Skeletal muscle cell (primary cell): ENCODE data around the gene ARHGEF38.
"Not testable (repeated sequence)": the region's sequence is repeated elsewhere in the genome, so short reads cannot be mapped to it uniquely, and the experiment has no call there.

Source experiments
- DNase-seq: peaks from one replicate; pipeline ENCODE4 v3.0.0-alpha.2; 2010; ENCODE audit warnings: low read depth
- H3K4me3 ChIP-seq: 2 replicates; pipeline ENCODE4 v1.5.1; 2011; ENCODE audit warnings: low read depth, mild to moderate bottlenecking, control low read depth, low read length, moderate library complexity

ARHGEF38 gene

GRCh38 chr4:105599932-105600655 is 47.7 kb downstream of the ARHGEF38 start:
- H3K4me3 ChIP-seq = no peak overlapping the region
- no peak for DNase-seq

GRCh38 chr4:105600951-105601350 is 48.5 kb downstream of the ARHGEF38 start:
- no peak overlapping the region for H3K4me3 ChIP-seq
- no peak for DNase-seq

DNA sequence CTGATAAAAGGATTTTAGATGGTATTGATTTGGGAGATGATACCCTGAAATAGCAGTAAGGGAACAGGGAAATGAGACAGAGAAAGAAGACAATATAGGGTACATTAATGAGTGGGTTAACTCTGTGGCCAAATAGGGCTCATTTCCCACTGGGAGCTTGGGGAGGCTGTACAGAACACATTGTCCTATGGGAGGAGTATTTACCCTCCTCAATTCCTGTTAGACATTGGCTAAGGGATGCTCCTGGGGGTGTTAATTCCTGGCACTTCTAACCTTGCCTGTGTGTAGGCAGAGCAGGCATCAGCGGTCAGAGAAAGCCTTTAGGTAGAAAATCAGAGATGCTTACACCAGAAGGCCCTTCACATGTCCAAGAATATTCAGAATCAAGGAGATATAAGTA is 49.0 kb downstream of the ARHGEF38 start:
- no peak for DNase-seq
- H3K4me3 ChIP-seq = no peak overlapping the region

GRCh38 chr4:105603158-105603557 is 50.7 kb downstream of the ARHGEF38 start:
- no peak overlapping the region for H3K4me3 ChIP-seq
- no peak for DNase-seq

DNA sequence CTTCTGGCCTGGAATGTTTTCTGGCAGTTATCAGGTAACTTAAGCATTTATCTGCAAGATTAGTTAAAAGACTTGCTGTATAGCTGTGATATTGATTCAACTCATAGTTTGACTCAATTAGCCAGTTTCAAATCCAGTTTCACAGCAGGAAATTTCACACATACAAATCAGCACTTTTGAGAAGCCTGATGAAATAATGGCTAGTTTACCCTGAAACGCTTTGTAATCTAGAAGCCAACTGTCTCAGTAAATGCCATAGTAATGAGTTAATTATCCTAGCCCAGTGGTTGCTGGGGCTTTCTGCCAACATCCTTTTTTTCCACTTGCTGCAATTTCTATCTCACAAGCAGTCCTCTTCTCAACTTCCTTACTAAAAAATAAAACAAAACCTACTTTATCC is 53.1 kb downstream of the ARHGEF38 start:
- peak; percentile 32 for DNase-seq
- H3K4me3 ChIP-seq = no peak overlapping the region

DNA sequence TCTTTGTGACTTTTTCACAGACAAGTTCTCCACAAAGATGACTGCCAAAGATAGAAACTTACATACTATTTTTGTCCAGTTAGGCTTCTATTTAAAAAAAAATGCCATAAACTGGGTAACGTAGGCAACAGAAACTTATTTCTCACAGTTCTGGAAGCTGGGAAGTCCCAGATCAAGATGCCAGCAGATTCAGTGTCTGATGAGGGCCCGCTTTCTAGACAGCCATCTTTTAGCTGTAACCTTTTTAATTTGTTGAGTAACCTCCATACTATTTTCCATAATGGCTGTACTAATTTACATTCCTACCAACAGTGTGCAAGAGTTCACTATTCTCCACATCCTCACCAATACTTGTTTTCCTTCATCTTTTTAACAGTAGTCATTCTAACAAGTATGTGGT is 55.5 kb downstream of the ARHGEF38 start:
- no peak for DNase-seq
- no peak overlapping the region for H3K4me3 ChIP-seq

GRCh38 chr4:105609819-105610218 is 57.4 kb downstream of the ARHGEF38 start:
- DNase-seq, H3K4me3 ChIP-seq: not testable (repeated sequence)

DNA sequence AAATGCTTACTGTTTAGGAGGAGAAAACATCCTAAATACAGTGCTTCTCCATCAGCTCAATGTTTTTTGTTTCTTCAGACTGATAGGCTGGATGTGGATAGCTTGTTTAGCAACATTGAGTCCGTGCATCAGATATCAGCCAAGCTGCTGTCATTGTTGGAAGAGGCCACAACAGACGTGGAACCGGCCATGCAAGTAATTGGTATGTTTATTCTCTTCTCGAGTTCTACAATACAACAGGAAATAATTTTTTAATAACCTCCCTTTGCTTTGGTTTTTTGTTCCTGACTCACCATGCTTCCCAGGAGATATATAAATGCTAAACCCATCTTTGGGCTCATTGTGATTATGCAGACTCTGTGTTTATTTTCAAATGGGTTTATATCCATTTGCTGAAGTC is 60.9 kb downstream of the ARHGEF38 start:
- no peak overlapping the region for H3K4me3 ChIP-seq
- DNase-seq = no peak

GRCh38 chr4:105619188-105619931 is 66.9 kb downstream of the ARHGEF38 start:
- no peak overlapping the region for H3K4me3 ChIP-seq

DNA sequence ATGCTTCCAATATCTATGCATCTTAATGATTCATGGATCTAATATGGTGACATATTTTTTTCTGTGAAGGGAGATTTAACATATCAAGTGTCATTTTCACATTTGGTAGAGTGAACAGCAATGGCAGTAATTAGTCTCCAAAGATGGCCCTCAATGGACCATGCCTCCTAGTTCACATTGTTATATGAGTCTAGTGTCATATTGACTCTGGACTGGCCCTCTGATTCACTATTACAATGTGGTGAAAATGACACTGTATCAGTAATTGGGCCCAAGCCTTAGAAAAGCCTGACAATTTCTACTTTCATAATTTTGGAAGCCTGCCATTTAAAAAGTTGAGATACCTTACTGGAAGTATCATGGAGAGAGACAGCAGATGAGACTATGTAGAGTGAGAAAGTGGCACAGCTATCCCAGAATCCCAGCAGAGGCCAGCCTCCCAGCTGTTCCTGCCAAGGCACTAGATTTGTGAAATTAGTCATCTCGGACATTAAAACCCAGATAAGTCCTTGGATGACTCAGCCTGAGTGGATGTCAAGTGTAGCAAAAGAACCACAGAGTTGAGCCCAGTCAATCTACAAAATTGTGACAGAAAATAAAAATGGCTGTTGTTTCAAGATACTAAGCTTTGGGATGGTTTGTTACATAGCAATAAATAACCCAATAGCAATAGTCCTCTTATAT is 68.4 kb downstream of the ARHGEF38 start:
- no peak overlapping the region for H3K4me3 ChIP-seq
- peak; percentile 59 for DNase-seq

More at GRCh38 chr4:105619188-105619931, 66.9 kb downstream of the ARHGEF38 start:
- no peak for DNase-seq

DNA sequence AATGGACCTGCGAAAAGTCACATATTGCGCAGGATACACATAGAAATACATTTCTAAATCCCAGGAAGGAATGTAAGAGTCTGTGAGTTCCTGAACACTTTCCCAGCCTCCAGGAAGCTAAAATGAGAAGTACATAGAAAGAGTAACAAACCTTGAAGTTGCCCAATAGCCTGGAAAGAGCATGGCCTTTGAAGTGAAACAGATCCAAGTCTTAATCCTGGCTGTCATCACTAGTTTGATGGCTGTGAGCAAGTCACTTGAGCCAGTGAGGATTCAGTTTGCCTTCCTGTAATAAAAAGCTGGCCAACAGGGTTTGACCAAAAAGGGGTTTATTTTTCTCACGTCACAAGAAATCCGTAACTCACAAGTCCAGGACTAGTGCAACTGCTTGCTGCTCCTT is 69.8 kb downstream of the ARHGEF38 start:
- no peak overlapping the region for H3K4me3 ChIP-seq
- peak; percentile 92 for DNase-seq

DNA sequence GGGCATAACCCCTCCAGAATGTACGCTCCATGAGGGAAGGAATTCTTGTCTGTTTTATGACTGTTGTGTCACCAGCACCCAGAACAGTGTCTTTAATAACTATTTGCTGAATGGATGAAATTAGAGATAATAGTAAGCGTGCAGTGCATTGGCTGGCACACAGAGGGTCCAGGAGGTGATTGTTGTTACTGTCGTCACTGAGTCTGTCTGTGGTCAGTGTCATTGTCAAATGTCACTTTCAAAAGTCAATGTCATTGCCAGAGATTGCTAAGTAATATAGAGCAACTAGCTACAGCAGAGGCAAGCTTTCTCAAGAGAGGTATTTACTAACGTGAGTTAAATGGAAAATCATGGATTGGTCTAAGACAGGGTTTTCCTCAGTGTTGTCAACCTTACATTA is 70.7 kb downstream of the ARHGEF38 start:
- DNase-seq = no peak
- no peak overlapping the region for H3K4me3 ChIP-seq

DNA sequence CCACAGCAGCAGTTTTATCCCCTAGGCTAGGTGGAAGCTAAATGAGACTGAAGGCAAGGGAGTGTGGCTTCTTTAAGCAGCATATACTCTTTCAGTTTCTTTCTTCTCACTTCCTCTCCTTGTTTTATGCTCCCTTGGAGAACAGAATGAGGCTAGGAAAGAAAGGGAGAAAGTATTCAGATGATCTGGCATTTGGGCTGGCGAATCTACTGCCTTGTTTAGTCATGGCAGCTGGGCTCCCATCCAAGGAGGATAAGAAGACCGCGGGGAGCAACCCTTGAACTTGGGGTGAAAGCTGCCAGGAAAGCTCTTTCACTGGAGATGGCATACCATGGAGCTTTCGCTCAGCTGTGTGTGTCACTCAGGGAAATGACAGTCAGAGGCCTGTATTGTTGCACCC is 72.1 kb downstream of the ARHGEF38 start:
- DNase-seq = peak; percentile 69
- no peak overlapping the region for H3K4me3 ChIP-seq

DNA sequence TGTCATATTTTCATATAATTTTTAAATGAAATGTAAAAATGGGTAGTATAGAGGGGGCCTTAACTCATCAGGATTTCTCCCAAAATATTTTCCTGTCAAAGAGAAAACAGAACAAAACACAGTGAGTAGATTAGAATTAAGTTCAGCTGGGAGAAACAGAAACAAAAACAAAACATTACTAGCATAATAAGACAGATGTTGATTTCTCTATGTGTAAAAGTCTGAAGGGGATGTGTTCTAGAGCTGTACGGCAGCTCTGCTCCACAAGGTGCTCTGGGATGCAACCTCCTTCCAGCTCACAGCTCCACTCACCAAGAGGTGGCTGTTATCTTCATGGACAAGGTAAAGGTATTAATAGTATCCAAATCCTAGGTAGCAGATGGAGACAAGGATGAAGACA is 72.8 kb downstream of the ARHGEF38 start:
- no peak for DNase-seq
- H3K4me3 ChIP-seq = no peak overlapping the region

DNA sequence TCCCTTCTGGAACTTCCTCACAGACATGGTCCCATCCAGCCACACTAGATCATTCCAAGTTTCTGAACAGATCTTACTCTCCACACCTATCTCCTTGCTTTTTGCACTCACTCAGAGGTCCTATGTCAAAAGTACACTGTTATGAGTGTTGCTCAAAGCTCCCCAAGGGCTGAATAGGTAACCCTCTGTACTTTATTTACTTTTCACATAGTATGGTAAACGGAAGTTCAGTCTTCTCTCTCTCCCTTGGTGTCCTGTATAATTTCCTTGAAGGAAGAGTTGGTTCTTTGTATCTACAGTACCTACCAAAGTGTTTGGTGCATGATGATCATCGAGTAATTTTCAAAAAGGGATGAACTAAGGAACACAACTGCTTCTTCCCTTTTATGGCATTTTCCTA is 74.4 kb downstream of the ARHGEF38 start:
- H3K4me3 ChIP-seq = no peak overlapping the region
- no peak for DNase-seq

DNA sequence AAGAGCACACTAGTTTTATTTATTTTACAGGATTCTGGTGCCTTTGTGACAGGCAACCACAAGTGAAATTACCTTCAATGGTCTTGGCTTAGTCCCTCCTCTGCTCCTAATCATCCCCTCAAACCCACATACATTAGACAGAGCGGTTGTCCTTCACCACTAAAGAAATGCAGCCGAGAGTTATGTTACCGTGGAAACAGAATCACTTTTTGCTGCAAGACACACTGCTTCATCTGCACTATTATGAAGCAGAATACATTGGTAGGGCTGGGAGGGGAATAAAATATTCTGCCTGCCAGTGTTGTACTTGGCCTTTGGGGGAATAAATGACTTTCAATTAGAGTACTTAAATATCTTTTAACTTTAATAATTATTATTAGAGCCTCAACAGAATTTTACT is 75.2 kb downstream of the ARHGEF38 start:
- no peak for DNase-seq
- H3K4me3 ChIP-seq = no peak overlapping the region

- DNase-seq = no peak
- no peak overlapping the region for H3K4me3 ChIP-seq
Measured at GRCh38 chr4:105630670-105631655, 78.5 kb downstream of the ARHGEF38 start.

- DNase-seq = no peak
Measured at GRCh38 chr4:105631818-105632400, 79.5 kb downstream of the ARHGEF38 start.

DNA sequence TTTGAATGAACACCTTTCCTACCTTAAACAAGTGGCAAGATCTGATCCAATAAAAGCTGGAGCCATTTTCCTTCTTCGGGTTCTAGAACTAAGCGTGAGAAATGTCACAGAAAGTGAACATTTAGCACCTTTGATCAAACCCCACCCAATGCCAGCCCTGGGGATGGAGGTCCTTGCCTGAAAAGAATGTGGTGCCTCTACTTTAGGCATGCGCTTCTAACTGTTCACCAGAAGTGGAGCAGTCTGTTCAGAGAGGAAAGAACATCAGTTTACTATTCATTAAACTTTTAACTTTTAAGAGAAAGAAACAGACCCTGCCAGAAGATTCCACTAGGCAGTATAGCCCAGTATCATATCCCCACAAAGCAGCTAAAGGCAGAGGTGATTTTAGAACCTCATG is 80.2 kb downstream of the ARHGEF38 start:
- no peak for DNase-seq
- H3K4me3 ChIP-seq = no peak overlapping the region

More at GRCh38 chr4:105631818-105632400, 79.5 kb downstream of the ARHGEF38 start:
- H3K4me3 ChIP-seq = no peak overlapping the region
